HepG2 (cell line): ENCODE measurements around the gene CCDC14. TPM values are rescaled to one million over a fixed set of nuclear protein-coding genes. Genes with fewer than 3 reads are reported as not detected.
"Not testable (repeated sequence)": the region's sequence is repeated elsewhere in the genome, so short reads cannot be mapped to it uniquely, and the experiment has no call there.

ENCODE experiments used
- ATAC-seq: fragments of 200-7000 bp; cut with Tn5 transposase; 3 replicates; pipeline ENCODE4 v1.9.1; 2020; ENCODE audit warnings: mild to moderate bottlenecking, moderate library complexity
- BruUV-seq: library from RNA; stranded (reverse); fragments of 400-500 nt; replicated peaks from 2 replicates; lab custom pipeline; 2021; lab: Mats Ljungman, UMichigan
- CTCF ChIA-PET: fragments of 300-600 bp; formaldehyde crosslinking; extraction: SDS; loops from one replicate; lab custom pipeline; 2021; ENCODE audit warnings: low total read pairs, inconsistent platforms, low intra/inter-chr PET ratio; lab: Yijun Ruan, JAX
- POLR2A ChIA-PET: fragments of 350-600 bp; sonication (Branson Sonifier 250); formaldehyde crosslinking; loops from one replicate; lab custom pipeline; 2020; ENCODE audit warnings: antibody characterized with exemption, inconsistent platforms; lab: Yijun Ruan, JAX
- DNase-seq: peaks from one replicate; pipeline ENCODE4 v3.0.0-alpha.2; 2015; ENCODE audit warnings: low spot score
- FAIRE-seq: peaks from 3 replicates; lab custom pipeline; 2011; peaks lifted over from hg19 to GRCh38; lab: Jason Lieb, UNC
- H2AFZ ChIP-seq: one replicate; pipeline ENCODE4 v1.6.1; 2011; ENCODE audit warnings: low read length, inconsistent platforms
- H3K27ac ChIP-seq: fragments of 300-600 bp; 3 replicates; pipeline ENCODE4 v1.8.0; 2011; ENCODE audit warnings: mixed run types, mild to moderate bottlenecking, mixed read lengths, low read length, inconsistent platforms; ENCODE audit not compliant: insufficient read depth; ENCODE audit errors: extremely low read length
- H3K27me3 ChIP-seq, 2 experiments: fragments of 200-600 bp in 1 of 2; 2 replicates in 1 of 2; 3 replicates in 1 of 2; pipeline versions ENCODE4 v1.6.0 to v1.8.0; 2011; ENCODE audit warnings: low read length in 2 of 2, mild to moderate bottlenecking in 2 of 2, moderate library complexity in 2 of 2, inconsistent platforms in 1 of 2; ENCODE audit not compliant: insufficient read depth in 2 of 2, control insufficient read depth in 1 of 2
- H3K36me3 ChIP-seq, 2 experiments: fragments of 200-600 bp in 1 of 2; replicated peaks in 1 of 2; 2 replicates in 1 of 2; 3 replicates in 1 of 2; pipeline versions ENCODE4 v1.5.1 to v1.8.0; 2011; ENCODE audit warnings: low read length in 2 of 2, inconsistent platforms in 1 of 2; ENCODE audit not compliant: insufficient read depth in 2 of 2, control insufficient read depth in 1 of 2
- H3K4me1 ChIP-seq: 2 replicates; pipeline ENCODE4 v1.5.1; 2012; ENCODE audit warnings: low read length, inconsistent platforms; ENCODE audit not compliant: insufficient read depth
- H3K4me2 ChIP-seq: 2 replicates; pipeline ENCODE4 v1.6.0; 2011; ENCODE audit warnings: low read depth, low read length, inconsistent platforms
- H3K4me3 ChIP-seq, 3 experiments: fragments of 200-600 bp in 1 of 3; sonication (generic), shearing (Covaris generic) in 1 of 3; replicated peaks in 1 of 3; 2 replicates each; pipeline ENCODE4 v1.5.1; 2011 to 2016; ENCODE audit warnings: low read length in 3 of 3, inconsistent platforms in 2 of 3, low read depth in 2 of 3, mild to moderate bottlenecking in 2 of 3, control low read depth in 1 of 3, mixed read lengths in 1 of 3; ENCODE audit not compliant: insufficient read depth in 1 of 3
- H3K79me2 ChIP-seq: one replicate; pipeline ENCODE4 v1.6.1; 2011; ENCODE audit warnings: low read length, inconsistent platforms; ENCODE audit not compliant: insufficient read depth
- H3K9ac ChIP-seq: 2 replicates; pipeline ENCODE4 v1.6.0; 2011; ENCODE audit warnings: mild to moderate bottlenecking, low read depth, low read length, inconsistent platforms; ENCODE audit not compliant: insufficient read depth
- H3K9me3 ChIP-seq: 2 replicates; pipeline ENCODE4 v1.5.1; 2012; ENCODE audit warnings: mild to moderate bottlenecking, low read length
- H4K20me1 ChIP-seq: 2 replicates; pipeline ENCODE4 v1.6.0; 2011; ENCODE audit warnings: inconsistent platforms, mild to moderate bottlenecking, low read length, moderate library complexity; ENCODE audit not compliant: insufficient read depth
- CEBPB ChIP-seq: IDR thresholded peaks from 2 replicates; pipeline ENCODE4 v1.6.1; 2011; ENCODE audit warnings: low read depth, low read length, improper control_type of control experiment, borderline replicate concordance
- HHEX ChIP-seq: IDR thresholded peaks from 2 replicates; pipeline ENCODE4 v1.6.1; 2016; ENCODE audit warnings: control low read depth
- HOXA5 ChIP-seq: sonication (generic); formaldehyde crosslinking; IDR thresholded peaks from 2 replicates; pipeline ENCODE4 v1.4.0; 2020; ENCODE audit warnings: missing genetic modification reagents
- MAFF ChIP-seq: IDR thresholded peaks from 2 replicates; pipeline ENCODE4 v1.6.1; 2011; ENCODE audit warnings: low read depth, low read length, improper control_type of control experiment
- PHF21A ChIP-seq: sonication (generic); formaldehyde crosslinking; IDR thresholded peaks from 2 replicates; pipeline ENCODE4 v1.5.0; 2020; ENCODE audit warnings: mild to moderate bottlenecking, missing genetic modification reagents
- SETDB1 ChIP-seq: sonication (generic); formaldehyde crosslinking; IDR thresholded peaks from 2 replicates; pipeline ENCODE4 v1.5.1; 2020; ENCODE audit warnings: missing genetic modification reagents, mild to moderate bottlenecking, borderline replicate concordance
- SUZ12 ChIP-seq: fragments of 150-350 bp; IDR thresholded peaks from 2 replicates; pipeline ENCODE4 v1.6.1; 2014; ENCODE audit warnings: low read depth, low read length
- TP53 ChIP-seq: sonication (generic); formaldehyde crosslinking; conservative IDR thresholded peaks from 2 replicates; pipeline ENCODE4 v1.4.0; 2020; ENCODE audit warnings: missing genetic modification reagents
- YY1 ChIP-seq: IDR thresholded peaks from 2 replicates; pipeline ENCODE4 v1.6.1; 2011; ENCODE audit warnings: low read length, low read depth, moderate library complexity, mild to moderate bottlenecking; ENCODE audit not compliant: insufficient read depth, insufficient replicate concordance
- ZNF616 ChIP-seq: sonication (generic); formaldehyde crosslinking; IDR thresholded peaks from 2 replicates; pipeline ENCODE4 v1.5.0; 2020; ENCODE audit warnings: low read depth, mild to moderate bottlenecking, missing genetic modification reagents
- ZNF660 ChIP-seq: sonication (generic); formaldehyde crosslinking; IDR thresholded peaks from 2 replicates; pipeline ENCODE4 v1.5.1; 2020; ENCODE audit warnings: mild to moderate bottlenecking, low read depth, missing genetic modification reagents, borderline replicate concordance
- ZNF672 ChIP-seq: sonication (generic); formaldehyde crosslinking; IDR thresholded peaks from 2 replicates; pipeline ENCODE4 v1.8.1; 2022; ENCODE audit warnings: missing genetic modification reagents
- whole genome bisulfite sequencing: methylation state at CpG from one replicate; pipeline ENCODE4 v1.1.6; 2017; ENCODE audit warnings: low lambda C conversion rate; 5-methylcytosine and 5-hydroxymethylcytosine counted together
- in situ Hi-C: cut with HindIII; loops from 2 replicates; pipeline ENCODE4 v1.10.0; 2017; ENCODE audit warnings: low pct_unique_long_range_greater_than_20kb; ENCODE audit not compliant: extremely low pct_ligation_motif_present
- intact Hi-C: fragments of 100-400 bp; cut with micrococcal nuclease; formaldehyde crosslinking; loops from one replicate; pipeline ENCODE4 v1.10.0; 2022; ENCODE audit not compliant: unreplicated experiment
- polyA plus RNA-seq, 8 experiments: library from polyadenylated mRNA; depleted of rRNA in 3 of 8; stranded (reverse) in 7 of 8; unstranded in 1 of 8; fragments of >200 nt; fragmentation: Illumina TruSeq in 4 of 8; extraction: Trizol in 4 of 8; gene quantifications; 2 replicates each; pipeline versions ENCODE4 v1.2.1 to v1.2.3, GENCODE V29; 2011 to 2016; ENCODE audit warnings: low read depth in 4 of 8, missing spikeins in 1 of 8, mixed read lengths in 1 of 8; ENCODE audit not compliant: insufficient read depth in 1 of 8
- total RNA-seq, 5 experiments: library from RNA; depleted of rRNA; stranded (reverse); fragments of >200 nt; fragmentation: Illumina TruSeq; extraction: Trizol; gene quantifications; 2 replicates each; pipeline ENCODE4 v1.2.3, GENCODE V29; 2016; ENCODE audit warnings: low read depth in 1 of 5
- TF ChIP-seq, protein P1 (sequence below): sonication (generic); formaldehyde crosslinking; IDR thresholded peaks from 2 replicates; pipeline ENCODE4 v1.4.0; 2020; ENCODE audit warnings: missing genetic modification reagents, borderline replicate concordance

Gene CCDC14
- total and polyA plus RNA-seq, 2 of the 13 experiments (the other 11 are each of a cell fraction or from before 2014, with no cell fraction given) = 48.7 to 49.0 TPM

DNA sequence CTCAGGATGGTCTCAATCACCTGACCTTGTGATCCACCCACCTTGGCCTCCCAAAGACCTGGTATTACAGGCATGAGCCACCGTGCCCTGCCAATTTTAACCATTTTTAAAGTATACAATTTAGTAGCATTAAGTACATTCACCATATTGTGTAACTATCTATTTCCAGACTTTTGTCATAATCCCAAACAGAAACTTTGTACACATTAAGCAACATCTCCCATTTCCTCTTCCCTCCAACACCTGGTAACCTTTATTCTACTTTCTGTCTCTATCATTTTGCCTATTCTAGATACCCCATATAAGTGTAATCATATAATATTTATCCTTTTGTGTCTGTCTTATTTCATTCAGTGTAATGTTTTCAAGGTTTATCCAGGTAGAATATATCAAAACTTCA lies 68.0 kb downstream of the CCDC14 start (continued):
- no peak for TF ChIP-seq PHF21A

DNA sequence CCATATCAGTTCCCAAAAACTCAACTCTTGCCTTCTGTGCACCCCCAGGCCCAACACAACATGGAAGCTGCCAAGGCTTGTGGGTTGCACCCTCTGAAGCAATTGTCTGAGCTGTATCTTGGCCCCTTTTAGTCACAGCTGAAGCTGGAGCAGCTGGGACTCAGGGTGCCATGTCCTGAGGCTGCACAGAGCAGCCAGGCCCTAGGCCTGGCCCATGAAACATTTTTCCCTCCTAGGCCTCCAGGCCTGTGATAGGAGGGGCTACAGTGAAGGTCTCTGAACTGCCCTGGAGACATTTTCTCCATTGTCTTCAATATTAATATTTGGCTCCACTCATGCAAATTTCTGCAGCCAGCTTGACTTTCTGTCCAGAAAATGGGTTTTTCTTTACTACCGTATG lies 68.8 kb downstream of the CCDC14 start:
- in situ Hi-C loops (no loop called here), intact Hi-C loops (no loop called here)
- Histone ChIP-seq H3K27me3 (no peaks in the 10 kb centered on the region), H3K9ac (no peak overlapping the region), H3K9me3 (peaks cover 14% of the 10 kb centered on the region), H3K27ac (no peak overlapping the region), H3K4me1 (no peaks in the 10 kb centered on the region), H3K79me2 (no peaks in the 10 kb centered on the region), H4K20me1 (no peaks in the 10 kb centered on the region), H2AFZ (no peak overlapping the region), H3K36me3 (no peaks in the 10 kb centered on the region), H3K4me2 (no peak overlapping the region), H3K4me3 (no peak overlapping the region)
- no peak for ATAC-seq
- no peak for DNase-seq
- no TSS peak for BruUV-seq
- FAIRE-seq = no peak
- 0% methylated on average over 1 of the region's 1 CpG for WGBS
- CTCF ChIA-PET = no interaction called here
- POLR2A ChIA-PET = no interaction called here
- TF ChIP-seq HOXA5 = no peak
- no peak for TF ChIP-seq MAFF
- no peak for TF ChIP-seq PHF21A
- TF ChIP-seq CEBPB = no peak
- TF ChIP-seq HHEX (CRISPR knock-in tag) = no peak
- TF ChIP-seq ZNF660 = no peak
- TF ChIP-seq ZNF616 = no peak
- no peak for TF ChIP-seq SETDB1 (CRISPR knock-in tag)
- TF ChIP-seq SUZ12 = no peak
- no peak for TF ChIP-seq YY1
- TF ChIP-seq TP53 (CRISPR knock-in tag) = no peak
- TF ChIP-seq ZNF672 (CRISPR knock-in tag) = no peak
- TF ChIP-seq, protein P1, sequence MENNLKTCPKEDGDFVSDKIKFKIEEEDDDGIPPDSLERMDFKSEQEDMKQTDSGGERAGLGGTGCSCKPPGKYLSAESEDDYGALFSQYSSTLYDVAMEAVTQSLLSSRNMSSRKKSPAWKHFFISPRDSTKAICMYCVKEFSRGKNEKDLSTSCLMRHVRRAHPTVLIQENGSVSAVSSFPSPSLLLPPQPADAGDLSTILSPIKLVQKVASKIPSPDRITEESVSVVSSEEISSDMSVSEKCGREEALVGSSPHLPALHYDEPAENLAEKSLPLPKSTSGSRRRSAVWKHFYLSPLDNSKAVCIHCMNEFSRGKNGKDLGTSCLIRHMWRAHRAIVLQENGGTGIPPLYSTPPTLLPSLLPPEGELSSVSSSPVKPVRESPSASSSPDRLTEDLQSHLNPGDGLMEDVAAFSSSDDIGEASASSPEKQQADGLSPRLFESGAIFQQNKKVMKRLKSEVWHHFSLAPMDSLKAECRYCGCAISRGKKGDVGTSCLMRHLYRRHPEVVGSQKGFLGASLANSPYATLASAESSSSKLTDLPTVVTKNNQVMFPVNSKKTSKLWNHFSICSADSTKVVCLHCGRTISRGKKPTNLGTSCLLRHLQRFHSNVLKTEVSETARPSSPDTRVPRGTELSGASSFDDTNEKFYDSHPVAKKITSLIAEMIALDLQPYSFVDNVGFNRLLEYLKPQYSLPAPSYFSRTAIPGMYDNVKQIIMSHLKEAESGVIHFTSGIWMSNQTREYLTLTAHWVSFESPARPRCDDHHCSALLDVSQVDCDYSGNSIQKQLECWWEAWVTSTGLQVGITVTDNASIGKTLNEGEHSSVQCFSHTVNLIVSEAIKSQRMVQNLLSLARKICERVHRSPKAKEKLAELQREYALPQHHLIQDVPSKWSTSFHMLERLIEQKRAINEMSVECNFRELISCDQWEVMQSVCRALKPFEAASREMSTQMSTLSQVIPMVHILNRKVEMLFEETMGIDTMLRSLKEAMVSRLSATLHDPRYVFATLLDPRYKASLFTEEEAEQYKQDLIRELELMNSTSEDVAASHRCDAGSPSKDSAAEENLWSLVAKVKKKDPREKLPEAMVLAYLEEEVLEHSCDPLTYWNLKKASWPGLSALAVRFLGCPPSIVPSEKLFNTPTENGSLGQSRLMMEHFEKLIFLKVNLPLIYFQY (CRISPR knock-in tag) = no peak

DNA sequence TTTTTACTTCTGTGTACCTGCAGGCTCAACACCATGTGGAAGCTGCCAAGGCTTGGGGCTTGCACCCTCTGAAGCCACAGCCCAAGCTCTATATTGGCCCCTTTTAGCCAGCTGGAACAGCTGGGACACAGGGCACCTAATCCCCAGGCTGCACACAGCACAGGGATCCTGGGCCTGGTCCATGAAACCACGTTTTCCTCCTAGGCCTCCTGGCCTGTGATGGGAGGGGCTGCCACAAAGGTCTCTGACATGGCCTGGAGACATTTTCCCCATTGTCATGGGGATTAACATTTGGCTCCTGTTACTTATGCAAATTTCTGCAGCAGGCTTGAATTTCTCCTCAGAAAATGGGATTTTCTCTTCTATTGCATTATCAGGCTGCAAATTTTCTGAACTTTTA lies 70.0 kb downstream of the CCDC14 start:
- FAIRE-seq, ATAC-seq, H3K4me2 ChIP-seq, H3K27ac ChIP-seq, H2AFZ ChIP-seq, H4K20me1 ChIP-seq, in situ Hi-C loops, H3K4me1 ChIP-seq, H3K4me3 ChIP-seq, DNase-seq, CTCF ChIA-PET, intact Hi-C loops, POLR2A ChIA-PET, BruUV-seq, H3K9ac ChIP-seq, H3K36me3 ChIP-seq, H3K27me3 ChIP-seq, H3K79me2 ChIP-seq: not testable (repeated sequence)
- H3K9me3 ChIP-seq = peaks cover 14% of the 10 kb centered on the region
- WGBS = no CpG with 5 or more reads among the region's 1 CpG
